K562 (cell line): ENCODE data around the gene RNF227. TPM values are rescaled to one million over a fixed set of nuclear protein-coding genes. Genes with fewer than 3 reads are reported as not detected.

Experiments
- ATAC-seq: fragments of 200-7000 bp; cut with Tn5 transposase; 3 replicates; pipeline ENCODE4 v1.9.1; 2020; ENCODE audit warnings: moderate library complexity
- BruUV-seq: library from RNA; stranded (reverse); fragments of 400-500 nt; replicated peaks from 2 replicates; lab custom pipeline; 2021; lab: Mats Ljungman, UMichigan
- CTCF ChIA-PET: fragments of 300-600 bp; formaldehyde crosslinking; extraction: SDS; loops from one replicate; lab custom pipeline; 2021; ENCODE audit warnings: low intra/inter-chr PET ratio; lab: Yijun Ruan, JAX
- POLR2A ChIA-PET: fragments of 300-600, 350-650 bp; sonication (Branson Sonifier 250); formaldehyde crosslinking; extraction: SDS; loops from one replicate; lab custom pipeline; 2021; ENCODE audit warnings: antibody characterized with exemption, inconsistent platforms; lab: Yijun Ruan, JAX
- DNase-seq, 4 experiments: peaks; one replicate each; pipeline versions ENCODE4 v3.0.0 to v3.0.0-alpha.2; 2011 to 2018; ENCODE audit warnings: low spot score in 3 of 4, mixed read lengths in 3 of 4; ENCODE audit errors: extremely low read depth in 1 of 4
- FAIRE-seq: peaks from 2 replicates; lab custom pipeline; 2011; peaks lifted over from hg19 to GRCh38; lab: Jason Lieb, UNC
- H2AFZ ChIP-seq: 2 replicates; pipeline ENCODE4 v1.6.0; 2011; ENCODE audit warnings: low read depth, low read length, control low read depth, inconsistent platforms
- H3K27ac ChIP-seq: fragments of 200-600 bp; 3 replicates; pipeline ENCODE4 v1.8.0; 2011; ENCODE audit warnings: low read depth, mild to moderate bottlenecking, control low read depth, inconsistent platforms, low read length, moderate library complexity, mixed read lengths; ENCODE audit errors: extremely low read depth
- H3K27me3 ChIP-seq, 2 experiments: fragments of 300-600 bp in 1 of 2; 2 replicates in 1 of 2; 3 replicates in 1 of 2; pipeline versions ENCODE4 v1.6.0 to v1.8.0; 2011; ENCODE audit warnings: inconsistent platforms in 2 of 2, low read length in 2 of 2, mild to moderate bottlenecking in 1 of 2, mixed read lengths in 1 of 2, moderate library complexity in 1 of 2; ENCODE audit not compliant: control insufficient read depth in 2 of 2, insufficient read depth in 2 of 2
- H3K36me3 ChIP-seq: fragments of 300-600 bp; 3 replicates; pipeline ENCODE4 v1.8.0; 2011; ENCODE audit warnings: mild to moderate bottlenecking, low read length, inconsistent platforms; ENCODE audit not compliant: control insufficient read depth, insufficient read depth
- H3K4me1 ChIP-seq, 2 experiments: fragments of 200-600 bp in 1 of 2; replicated peaks in 1 of 2; 2 replicates in 1 of 2; 3 replicates in 1 of 2; pipeline versions ENCODE4 v1.5.1 to v1.8.0; 2011; ENCODE audit warnings: inconsistent platforms in 2 of 2, low read length in 2 of 2, mild to moderate bottlenecking in 1 of 2, mixed read lengths in 1 of 2, moderate library complexity in 1 of 2; ENCODE audit not compliant: control insufficient read depth in 2 of 2, insufficient read depth in 2 of 2
- H3K4me2 ChIP-seq: 2 replicates; pipeline ENCODE4 v1.6.1; 2011; ENCODE audit warnings: low read length, control low read depth, inconsistent platforms, mixed read lengths; ENCODE audit not compliant: insufficient read depth
- H3K4me3 ChIP-seq: fragments of 200-600 bp; sonication (generic), shearing (Covaris generic); 2 replicates; pipeline ENCODE4 v1.5.1; 2016; ENCODE audit warnings: control low read depth, inconsistent platforms
- H3K79me2 ChIP-seq: fragments of 200-600 bp; 3 replicates; pipeline ENCODE4 v1.8.0; 2011; ENCODE audit warnings: low read length, inconsistent platforms; ENCODE audit not compliant: control insufficient read depth, insufficient read depth
- H3K9ac ChIP-seq, 2 experiments: 2 replicates each; pipeline versions ENCODE4 v1.6.0 to v1.6.1; 2011; ENCODE audit warnings: low read depth in 2 of 2, low read length in 2 of 2, control low read depth in 1 of 2, inconsistent platforms in 1 of 2, mild to moderate bottlenecking in 1 of 2, mixed read lengths in 1 of 2; ENCODE audit not compliant: insufficient read depth in 1 of 2
- H3K9me1 ChIP-seq: one replicate; pipeline ENCODE4 v1.6.0; 2011; ENCODE audit warnings: inconsistent platforms, mild to moderate bottlenecking, low read length, moderate library complexity; ENCODE audit not compliant: control insufficient read depth, insufficient read depth
- H3K9me3 ChIP-seq: replicated peaks from 2 replicates; pipeline ENCODE4 v1.5.1; 2011; ENCODE audit warnings: low read depth, low read length, inconsistent platforms; ENCODE audit not compliant: control insufficient read depth, insufficient read depth
- H4K20me1 ChIP-seq: replicated peaks from 2 replicates; pipeline ENCODE4 v1.6.1; 2011; ENCODE audit warnings: low read length, inconsistent platforms, mixed read lengths; ENCODE audit not compliant: control insufficient read depth, insufficient read depth
- GABPB2 ChIP-seq: fragments of 250-450 bp; sonication (Bioruptor Pico); conservative IDR thresholded peaks from 2 replicates; pipeline ENCODE4 v1.5.1; 2021; ENCODE audit warnings: mild to moderate bottlenecking
- GATAD2A ChIP-seq: fragments of 450-650 bp; IDR thresholded peaks from 2 replicates; pipeline ENCODE4 v1.6.1; 2017
- HDAC1 ChIP-seq, 2 experiments: fragments of 450-650 bp; IDR thresholded peaks; 2 replicates each; pipeline ENCODE4 v1.6.1; 2016 to 2017; ENCODE audit warnings: inconsistent platforms in 1 of 2, mild to moderate bottlenecking in 1 of 2, moderate library complexity in 1 of 2
- KLF6 ChIP-seq: fragments of 250-450 bp; sonication (Bioruptor Pico); IDR thresholded peaks from 2 replicates; pipeline ENCODE4 v1.4.0; 2020; ENCODE audit warnings: mild to moderate bottlenecking, moderate library complexity, borderline replicate concordance
- WGBS: fragments of 100-300 bp; shearing (Covaris generic); methylation state at CpG from one replicate; pipeline ENCODE4 v1.1.6; 2016; ENCODE audit warnings: low coverage, mixed read lengths; ENCODE audit not compliant: insufficient coverage; ENCODE audit errors: missing lambda C conversion rate; 5-methylcytosine and 5-hydroxymethylcytosine counted together
- in situ Hi-C: fragments of 300-500 bp; cut with MboI; formaldehyde crosslinking; loops from 4 replicates; pipeline ENCODE4 v1.15.0; 2018; ENCODE audit warnings: inconsistent platforms, mixed read lengths
- intact Hi-C: fragments of 100-400 bp; cut with micrococcal nuclease; formaldehyde crosslinking; loops from 2 replicates; pipeline ENCODE4 v1.14.2; 2022
- polyA plus RNA-seq, 8 experiments: library from polyadenylated mRNA; depleted of rRNA in 4 of 8; stranded (reverse) in 5 of 8; unstranded in 3 of 8; fragments of >200 nt; fragmentation: Nextera tagmentation in 2 of 8; fragmentation: Illumina TruSeq in 1 of 8; extraction: Ambion mirVana in 2 of 8; extraction: Trizol in 1 of 8; gene quantifications; 2 replicates each; pipeline versions ENCODE4 v1.2.1 to v1.2.3, GENCODE V29; 2011 to 2014; ENCODE audit warnings: inconsistent platforms in 1 of 8, missing spikeins in 1 of 8
- total RNA-seq, 7 experiments: library from RNA; depleted of rRNA in 6 of 7; stranded (reverse); fragments of >200 nt in 6 of 7; fragmentation: Illumina TruSeq in 2 of 7; extraction: Trizol in 2 of 7; gene quantifications; 2 replicates each; pipeline versions ENCODE4 v1.2.1 to v1.2.3, GENCODE V29; 2011 to 2021; ENCODE audit warnings: low replicate concordance in 1 of 7
- TF ChIP-seq, protein P1 (sequence below): fragments of 200-400 bp; formaldehyde crosslinking; IDR thresholded peaks from 2 replicates; pipeline ENCODE4 v1.6.1; 2017; ENCODE audit warnings: mild to moderate bottlenecking, low read depth, low read length, moderate library complexity

RNF227 gene
- total and polyA plus RNA-seq, 9 of the 15 experiments (the other 6 are each of a cell fraction or from before 2014, with no cell fraction given), result 1.1 to 6.7 (median 2.3) TPM

DNA sequence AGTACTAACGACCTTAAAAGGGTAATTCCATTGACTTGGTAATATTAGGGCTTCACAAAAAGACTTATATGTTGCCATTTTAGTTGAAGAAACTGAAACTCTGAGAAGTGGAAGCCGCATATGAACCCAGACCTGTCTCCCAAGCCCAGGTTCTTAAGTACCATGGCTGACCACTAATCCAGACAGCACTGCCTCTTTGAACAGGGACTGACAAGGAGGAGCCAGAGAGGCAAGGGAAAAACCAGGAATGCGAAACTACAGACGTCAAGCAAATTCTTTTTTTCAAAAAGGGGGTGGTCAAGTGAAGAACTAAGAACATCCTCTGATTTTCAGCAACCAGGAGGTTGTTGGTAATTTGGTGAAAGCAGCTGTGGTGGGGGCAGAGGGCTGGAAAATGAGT is 43.0 kb downstream of the RNF227 start:
- FAIRE-seq (no peak), DNase-seq (no peak)
- H3K27ac ChIP-seq, result no peak overlapping the region
- intact Hi-C loops, result no loop called here
- no peaks in the 10 kb centered on the region for H4K20me1 ChIP-seq
- H3K9me1 ChIP-seq, result no peaks in the 10 kb centered on the region
- H2AFZ ChIP-seq, result no peak overlapping the region
- H3K4me2 ChIP-seq, result no peak overlapping the region
- H3K4me1 ChIP-seq, result no peaks in the 10 kb centered on the region
- no peak overlapping the region for H3K4me3 ChIP-seq
- in situ Hi-C loops, result no loop called here
- H3K9ac ChIP-seq, result no peak overlapping the region
- peaks cover 24% of the 10 kb centered on the region; the same call in 2 of the 3 replicates for H3K36me3 ChIP-seq
- BruUV-seq, result no TSS peak
- CTCF ChIA-PET, result no interaction called here
- no peak for TF ChIP-seq HDAC1 (IDR thresholded peaks at IDR 0.05)
- no peak for TF ChIP-seq GATAD2A
- no peak for TF ChIP-seq KLF6
- TF ChIP-seq GABPB2 (CRISPR knock-in tag), result no peak
- TF ChIP-seq, protein P1, sequence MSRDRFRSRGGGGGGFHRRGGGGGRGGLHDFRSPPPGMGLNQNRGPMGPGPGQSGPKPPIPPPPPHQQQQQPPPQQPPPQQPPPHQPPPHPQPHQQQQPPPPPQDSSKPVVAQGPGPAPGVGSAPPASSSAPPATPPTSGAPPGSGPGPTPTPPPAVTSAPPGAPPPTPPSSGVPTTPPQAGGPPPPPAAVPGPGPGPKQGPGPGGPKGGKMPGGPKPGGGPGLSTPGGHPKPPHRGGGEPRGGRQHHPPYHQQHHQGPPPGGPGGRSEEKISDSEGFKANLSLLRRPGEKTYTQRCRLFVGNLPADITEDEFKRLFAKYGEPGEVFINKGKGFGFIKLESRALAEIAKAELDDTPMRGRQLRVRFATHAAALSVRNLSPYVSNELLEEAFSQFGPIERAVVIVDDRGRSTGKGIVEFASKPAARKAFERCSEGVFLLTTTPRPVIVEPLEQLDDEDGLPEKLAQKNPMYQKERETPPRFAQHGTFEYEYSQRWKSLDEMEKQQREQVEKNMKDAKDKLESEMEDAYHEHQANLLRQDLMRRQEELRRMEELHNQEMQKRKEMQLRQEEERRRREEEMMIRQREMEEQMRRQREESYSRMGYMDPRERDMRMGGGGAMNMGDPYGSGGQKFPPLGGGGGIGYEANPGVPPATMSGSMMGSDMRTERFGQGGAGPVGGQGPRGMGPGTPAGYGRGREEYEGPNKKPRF, result no peak
- TF ChIP-seq, all 486 proteins: peak for 0
- Histone ChIP-seq H3K79me2 (no peaks in the 10 kb centered on the region), H3K9me3 (no peaks in the 10 kb centered on the region), H3K27me3 (no peaks in the 10 kb centered on the region)
- WGBS, result 65% methylated on average over 4 of the region's 4 CpGs
- POLR2A ChIA-PET, result interaction anchor here (0.7 to 2.2 kb wide), 4 partner anchors 8 to 16 kb away, joined by 3 to 13 read pairs (median 6); partner anchors contain the start of gene NAA38
- ATAC-seq, result no peak
